Epithelial cell of esophagus (primary cell): ENCODE data around the gene ENTPD7.

Source experiments
- DNase-seq: peaks from one replicate; pipeline ENCODE4 v3.0.0; 2010; ENCODE audit warnings: low read depth
- H3K4me3 ChIP-seq: 2 replicates; pipeline ENCODE4 v1.5.1; 2011; ENCODE audit warnings: mild to moderate bottlenecking, low read length, control low read depth
- CTCF ChIP-seq: IDR thresholded peaks from 2 replicates; pipeline ENCODE4 v1.5.1; 2011; ENCODE audit warnings: low read depth, mild to moderate bottlenecking, low read length, control low read depth, inconsistent platforms; ENCODE audit not compliant: insufficient read depth; ENCODE audit errors: missing control alignments

ENTPD7 gene

GRCh38 chr10:99685597-99685967, 26.3 kb downstream of the ENTPD7 start:
- peak; percentile 97 for DNase-seq
- TF ChIP-seq CTCF = no peak
- no peak overlapping the region for H3K4me3 ChIP-seq

GRCh38 chr10:99689461-99689860, 30.2 kb downstream of the ENTPD7 start:
- TF ChIP-seq CTCF = no peak
- peak; percentile 86 for DNase-seq
- no peak overlapping the region for H3K4me3 ChIP-seq

- peak; percentile 16 for DNase-seq
- no peak for TF ChIP-seq CTCF
- H3K4me3 ChIP-seq = no peak overlapping the region
Observed at GRCh38 chr10:99693933-99694583, 34.7 kb downstream of the ENTPD7 start.

- DNase-seq = no peak
- TF ChIP-seq CTCF = no peak
- no peak overlapping the region for H3K4me3 ChIP-seq
Observed at GRCh38 chr10:99695761-99696160, 36.5 kb downstream of the ENTPD7 start.

GRCh38 chr10:99698504-99699080, 39.3 kb downstream of the ENTPD7 start:
- DNase-seq = no peak
- TF ChIP-seq CTCF = peak; percentile 18
- no peak overlapping the region for H3K4me3 ChIP-seq

GRCh38 chr10:99700649-99701048, 41.3 kb downstream of the ENTPD7 start:
- no peak overlapping the region for H3K4me3 ChIP-seq
- DNase-seq = no peak
- no peak for TF ChIP-seq CTCF
